T47D (cell line): ENCODE results near the gene ITPRIPL1.

Source experiments
- DNase-seq, 2 experiments: peaks; one replicate each; pipeline versions ENCODE4 v3.0.0 to v3.0.0-alpha.2; 2011 to 2012; ENCODE audit warnings: low read depth in 1 of 2, low spot score in 1 of 2
- JUND ChIP-seq: IDR thresholded peaks from 2 replicates; pipeline ENCODE4 v1.6.1; 2012; ENCODE audit warnings: low read depth
- in situ Hi-C: cut with HindIII; loops from 2 replicates; pipeline ENCODE4 v1.10.0; 2016; ENCODE audit warnings: low sequenced_read_pairs, low pct_unique_long_range_greater_than_20kb

The ITPRIPL1 gene

DNA sequence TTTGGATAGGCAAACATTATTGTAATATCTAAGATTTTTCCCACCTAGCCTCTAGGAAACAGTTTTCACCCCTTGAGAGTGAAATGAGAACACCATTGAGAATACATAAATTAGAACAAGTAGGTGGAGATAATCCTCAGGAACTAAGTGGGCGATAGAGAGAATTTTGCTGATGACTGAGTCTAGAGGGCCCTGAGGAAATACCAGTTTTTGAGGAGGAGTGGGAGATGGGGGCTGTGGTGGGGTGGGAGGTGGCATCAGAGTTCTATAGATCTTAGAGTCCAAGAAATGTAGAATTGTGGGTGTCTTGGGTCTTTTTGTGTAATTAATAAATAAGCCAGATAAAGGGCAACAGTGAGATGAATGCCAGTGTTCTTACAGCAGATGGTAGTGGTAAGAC is 22.3 kb downstream of the ITPRIPL1 start:
- no peak for TF ChIP-seq JUND
- DNase-seq: no peak
- in situ Hi-C loops: no loop called here

DNA sequence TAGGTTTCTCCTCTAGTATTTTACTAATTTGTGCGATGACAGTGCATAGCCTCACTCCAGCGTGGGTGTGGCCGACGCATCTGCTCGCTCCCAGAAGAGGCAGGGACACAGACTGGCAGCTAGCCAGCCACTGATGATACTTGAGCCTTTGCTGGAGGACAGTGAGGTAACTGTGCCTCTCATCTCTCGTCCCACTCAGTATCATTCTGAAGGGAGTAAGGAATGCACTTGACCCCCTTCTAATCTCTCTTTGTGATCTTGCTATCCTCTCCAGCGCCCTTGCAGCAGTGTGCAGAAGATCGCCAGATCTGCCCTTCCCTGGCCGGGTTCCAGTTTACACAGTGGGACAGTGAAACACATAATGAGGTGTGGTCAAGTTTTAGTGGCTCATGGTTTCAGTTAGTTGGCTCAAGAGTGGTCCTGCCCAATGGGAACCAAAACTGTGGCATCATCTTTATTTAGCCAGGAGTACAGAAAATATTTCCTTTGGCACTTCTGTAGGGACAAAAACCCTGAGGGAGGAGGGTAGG is 28.0 kb downstream of the ITPRIPL1 start:
- in situ Hi-C loops: no loop called here
- no peak for TF ChIP-seq JUND
- no peak for DNase-seq

DNA sequence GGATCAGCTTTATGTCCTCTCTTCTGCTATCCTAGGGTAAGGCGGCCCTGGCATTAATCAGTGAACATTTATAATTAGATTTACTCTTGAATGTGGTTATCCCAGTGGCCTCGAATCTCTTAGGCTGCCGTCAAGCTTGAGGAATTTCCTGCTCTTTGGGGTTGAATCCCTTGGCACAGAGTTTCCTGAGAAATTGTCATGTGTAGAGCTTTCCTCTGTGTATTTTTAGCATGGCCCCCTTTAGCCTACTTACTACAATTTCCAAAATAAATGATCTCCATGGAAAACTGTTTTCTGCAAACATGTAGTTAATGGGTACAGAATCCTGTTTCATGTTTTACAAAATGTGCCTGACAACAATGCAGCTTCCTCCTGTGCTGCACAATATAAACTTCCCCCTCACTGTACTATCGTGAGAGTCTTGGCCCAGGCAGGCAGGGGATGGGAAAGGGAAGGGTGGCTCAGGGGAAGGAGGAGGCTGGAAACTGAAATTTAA is 28.5 kb downstream of the ITPRIPL1 start:
- in situ Hi-C loops: no loop called here
- DNase-seq: no peak
- TF ChIP-seq JUND: no peak

DNA sequence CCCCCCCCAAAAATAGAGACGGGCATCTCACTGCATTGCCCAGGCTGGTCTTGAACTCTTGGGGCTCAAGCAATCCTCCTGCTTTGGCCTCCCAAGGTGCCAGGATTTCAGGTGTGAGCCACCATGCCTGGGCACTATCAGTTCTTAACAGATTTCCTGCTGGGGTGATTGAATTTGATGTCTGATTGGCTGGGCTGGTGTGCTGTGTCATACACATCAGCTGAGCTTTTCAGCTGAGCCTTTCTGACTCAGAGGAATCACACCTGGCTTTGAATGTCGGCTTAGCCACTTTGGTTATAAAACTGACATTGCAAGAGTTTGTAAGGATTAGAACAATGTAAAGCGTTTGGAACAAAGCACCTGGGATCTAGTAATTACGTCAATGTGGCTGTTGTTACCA is 29.4 kb downstream of the ITPRIPL1 start:
- in situ Hi-C loops: no loop called here
- TF ChIP-seq JUND: no peak
- DNase-seq: no peak

DNA sequence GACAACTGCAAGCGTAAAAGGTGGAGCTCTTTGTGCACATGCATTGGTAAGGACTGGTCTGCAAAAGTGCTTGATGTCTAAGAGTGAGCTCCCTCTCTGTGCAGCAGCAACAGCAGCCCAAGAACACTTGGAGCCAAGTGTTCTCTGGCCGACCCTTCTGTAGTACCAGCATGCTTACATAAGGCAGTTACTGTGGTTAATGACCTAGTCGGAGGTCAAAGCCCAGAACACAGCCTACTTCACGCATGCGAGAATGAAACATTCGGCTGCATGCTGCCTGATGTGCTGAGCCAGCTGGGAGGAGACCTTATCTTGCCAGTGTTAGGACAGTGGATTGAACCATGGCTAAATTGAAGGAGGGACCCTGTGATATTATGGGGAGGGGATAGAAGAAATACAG is 31.8 kb downstream of the ITPRIPL1 start:
- TF ChIP-seq JUND: no peak
- in situ Hi-C loops: no loop called here
- DNase-seq: no peak

DNA sequence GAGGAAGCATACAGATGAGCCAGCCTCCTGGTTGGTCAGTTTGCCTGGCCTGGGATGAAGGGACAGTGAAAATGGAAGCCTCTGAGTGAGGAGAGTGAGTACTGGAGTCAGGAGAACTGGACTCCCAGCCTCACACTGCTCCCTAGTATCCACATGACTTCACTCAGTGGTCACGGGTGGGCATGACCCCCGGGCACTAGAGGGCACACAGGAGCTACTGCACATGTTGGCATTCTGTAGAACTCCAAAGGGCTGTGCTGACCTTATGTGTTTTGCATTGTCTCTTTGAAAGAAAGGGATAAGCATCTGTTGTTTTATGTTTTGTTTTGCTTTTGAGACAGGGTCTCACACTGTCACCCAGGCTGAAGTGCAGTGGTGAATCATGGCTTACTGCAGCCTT is 34.2 kb downstream of the ITPRIPL1 start:
- no peak for TF ChIP-seq JUND
- DNase-seq: peak in 1 of 2 experiments; percentile 25
- in situ Hi-C loops: no loop called here

DNA sequence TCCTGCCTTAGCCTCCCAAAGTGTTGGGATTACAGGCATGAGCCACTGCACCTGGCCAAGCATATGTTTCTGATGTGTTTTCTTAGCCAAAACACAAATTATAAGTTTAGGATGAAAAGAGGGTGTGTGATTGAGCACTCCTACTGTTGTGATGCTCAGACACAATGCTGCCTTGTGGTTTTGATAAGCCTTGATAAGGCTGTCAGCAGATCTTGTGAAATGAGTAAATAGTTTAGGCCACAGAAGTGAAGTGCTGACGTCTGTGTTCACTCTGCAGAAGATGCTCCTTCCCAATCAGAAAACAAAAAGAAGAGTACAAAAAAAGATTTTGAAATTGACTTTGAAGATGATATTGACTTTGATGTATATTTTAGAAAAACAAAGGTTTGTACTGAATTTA is 34.7 kb downstream of the ITPRIPL1 start:
- in situ Hi-C loops: no loop called here
- no peak for TF ChIP-seq JUND
- DNase-seq: no peak

DNA sequence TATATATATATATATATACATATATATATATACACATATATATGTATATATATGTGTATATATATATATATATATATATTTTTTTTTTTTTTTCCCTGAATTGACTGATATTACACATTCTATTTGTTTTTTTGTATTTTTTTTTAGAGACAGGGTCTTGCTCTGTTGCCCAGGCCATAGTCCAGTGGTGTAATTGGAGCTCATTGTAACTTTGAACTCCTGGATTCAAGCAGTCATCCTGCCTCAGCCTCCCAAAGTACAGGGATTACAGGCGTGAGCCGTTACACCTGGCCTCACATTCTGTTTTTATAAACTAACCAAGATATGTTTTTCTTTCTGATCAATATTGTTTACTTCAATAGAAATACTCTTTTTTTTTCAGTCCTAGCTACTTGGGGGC is 36.6 kb downstream of the ITPRIPL1 start:
- in situ Hi-C loops: no loop called here
- no peak for DNase-seq

DNA sequence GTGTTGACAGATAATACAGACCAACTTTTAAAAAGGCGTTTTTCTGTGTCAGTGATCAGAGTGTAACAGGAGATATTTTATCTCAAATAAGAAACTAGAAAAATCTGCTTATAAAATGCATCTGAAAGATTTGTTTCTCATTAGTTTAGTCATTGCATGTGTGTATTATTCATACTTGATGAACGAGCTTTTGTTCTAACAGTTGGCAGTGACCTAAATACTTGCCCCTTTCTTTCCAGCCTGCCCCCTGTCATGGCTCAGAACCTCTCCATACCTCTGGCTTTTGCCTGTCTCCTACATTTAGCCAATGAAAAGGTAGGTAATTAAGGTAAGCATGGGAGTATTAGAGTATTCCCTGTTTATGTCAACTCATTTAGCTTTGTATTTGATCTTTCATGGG is 44.1 kb downstream of the ITPRIPL1 start:
- TF ChIP-seq JUND: no peak
- no peak for DNase-seq
- in situ Hi-C loops: no loop called here

More for the DNA sequence above, 36.6 kb downstream of the ITPRIPL1 start:
- no peak for TF ChIP-seq JUND

DNA sequence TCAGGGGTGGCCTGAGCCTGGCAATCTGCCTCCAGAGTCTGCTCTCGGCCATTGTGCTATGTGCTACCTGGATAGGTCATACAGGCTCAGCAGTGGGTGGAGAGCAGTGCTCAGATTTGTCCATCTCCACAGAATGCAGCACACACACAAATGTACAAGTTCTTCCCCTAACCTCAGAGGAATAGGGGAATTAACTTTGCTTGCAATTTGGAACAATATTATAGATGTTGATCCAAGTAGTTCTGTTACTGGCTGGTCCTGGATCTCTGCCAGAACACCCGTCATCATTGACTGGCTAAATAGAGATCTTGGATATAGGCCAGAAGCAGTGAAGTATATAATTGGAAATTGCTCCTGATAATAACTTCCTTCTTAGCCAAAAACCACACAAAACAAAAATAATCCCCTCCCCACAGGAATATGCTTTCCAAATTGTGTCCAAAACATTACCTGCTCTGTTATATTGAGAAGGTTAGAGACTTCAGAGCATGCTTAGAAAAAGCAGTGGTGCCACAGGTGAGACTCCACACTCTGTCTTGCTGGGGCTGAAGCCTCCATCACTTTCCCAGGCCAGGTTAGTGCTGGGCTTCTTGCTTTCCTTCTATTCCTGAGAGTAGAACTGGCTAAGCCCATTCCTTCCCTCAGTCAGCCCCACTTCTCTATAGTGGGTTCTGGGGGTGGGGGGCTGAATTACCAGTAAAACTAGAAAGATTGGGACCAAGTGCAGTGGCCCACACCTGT is 49.3 kb downstream of the ITPRIPL1 start:
- in situ Hi-C loops: no loop called here
- peak in 1 of 2 experiments; percentile 15 for DNase-seq
- TF ChIP-seq JUND: no peak
